ENCODE data around the gene TMBIM1. TPM values are rescaled to one million over a fixed set of nuclear protein-coding genes. Genes with fewer than 3 reads are reported as not detected.

Gene TMBIM1
- total and polyA plus RNA-seq, 12 donors = 25.7 to 293 (median 198) TPM

- H3K27me3 ChIP-seq = no peaks in the 10 kb centered on the region
- no peak overlapping the region for H3K4me3 ChIP-seq
- H3K36me3 ChIP-seq (replicated peaks in 1 of 2) = peaks cover 0 to 41% of the 10 kb centered on the region in 2 donors
- WGBS, 4 donors = 83 to 90% (median 84%) methylated on average over 5 to 6 of the region's 6 CpGs
- no peaks in the 10 kb centered on the region for H3K9me3 ChIP-seq (replicated peaks in 1 of 3)
- intact Hi-C loops (cut with DNase I) = loop anchor here in 1 of 2 donors (5.0 kb wide), 1 partner anchor 75 kb away; no protein-coding TSS in a partner anchor
- TF ChIP-seq POLR2A (IDR thresholded peaks at IDR 0.05) = no peak
- H3K27ac ChIP-seq = peak overlapping the region in 1 of 5 donors; percentile 89
- H3K4me1 ChIP-seq (replicated peaks in 1 of 2) = peaks cover 4 to 23% of the 10 kb centered on the region in 2 donors
- DNase-seq = no peak
Measured at GRCh38 chr2:218262237-218262600, 30.1 kb downstream of the TMBIM1 start.

DNA sequence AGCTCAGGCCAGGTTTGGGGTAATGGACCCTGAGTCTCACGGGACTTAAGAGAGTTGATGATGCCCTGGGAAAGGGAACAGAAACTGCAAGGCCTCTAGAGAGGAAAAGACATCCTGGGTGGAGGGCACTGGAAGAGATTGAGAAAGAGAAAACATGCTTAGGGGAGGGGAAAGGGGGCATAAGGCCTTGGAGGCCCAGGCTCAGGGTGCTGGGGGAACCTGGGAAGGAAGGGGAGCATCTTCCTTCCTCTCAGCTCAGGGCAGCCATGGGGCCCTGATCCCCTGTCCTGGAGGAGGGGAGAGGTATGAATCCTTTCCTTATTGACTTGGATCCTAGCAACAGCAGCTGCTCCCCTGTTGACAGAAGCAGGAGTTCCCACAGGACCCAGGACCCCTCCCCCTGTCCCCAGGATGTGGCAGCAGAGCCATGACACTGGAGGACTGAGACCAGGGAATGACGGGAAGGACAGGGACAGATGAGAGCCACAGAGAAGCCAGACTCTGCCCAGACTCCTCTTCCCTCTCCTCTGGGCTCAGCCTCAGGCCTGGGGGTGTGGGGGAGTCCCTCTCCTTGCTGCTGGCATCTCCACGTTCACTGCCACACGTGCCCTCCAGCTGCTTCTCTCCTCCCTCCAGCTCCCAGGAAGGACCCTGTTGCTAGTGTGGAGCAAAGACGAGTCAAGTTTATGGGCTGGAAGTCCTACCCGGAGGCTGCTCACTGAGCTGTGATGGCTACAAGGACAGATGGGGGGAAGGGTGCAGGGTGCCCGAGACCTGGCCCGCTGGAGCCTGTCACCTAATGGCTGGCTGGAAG lies 30.7 kb downstream of the TMBIM1 start:
- 47 to 59% (median 54%) methylated on average over 5 to 8 of the region's 8 CpGs for WGBS, 4 donors
- Histone ChIP-seq H3K27me3 (no peaks in the 10 kb centered on the region), H3K4me1 (replicated peaks in 1 of 2) (peaks cover 4 to 23% of the 10 kb centered on the region in 2 donors), H3K9me3 (replicated peaks in 1 of 3) (no peaks in the 10 kb centered on the region), H3K27ac (peak overlapping the region in 2 of 5 donors; percentile 56 to 89), H3K36me3 (replicated peaks in 1 of 2) (peaks cover 0 to 36% of the 10 kb centered on the region in 2 donors), H3K4me3 (no peak overlapping the region)
- no peak for DNase-seq
- intact Hi-C loops (cut with DNase I) = loop anchor here in 1 of 2 donors (5.0 kb wide), 1 partner anchor 74 kb away; no protein-coding TSS in a partner anchor
- no peak for TF ChIP-seq POLR2A (IDR thresholded peaks at IDR 0.05)

DNA sequence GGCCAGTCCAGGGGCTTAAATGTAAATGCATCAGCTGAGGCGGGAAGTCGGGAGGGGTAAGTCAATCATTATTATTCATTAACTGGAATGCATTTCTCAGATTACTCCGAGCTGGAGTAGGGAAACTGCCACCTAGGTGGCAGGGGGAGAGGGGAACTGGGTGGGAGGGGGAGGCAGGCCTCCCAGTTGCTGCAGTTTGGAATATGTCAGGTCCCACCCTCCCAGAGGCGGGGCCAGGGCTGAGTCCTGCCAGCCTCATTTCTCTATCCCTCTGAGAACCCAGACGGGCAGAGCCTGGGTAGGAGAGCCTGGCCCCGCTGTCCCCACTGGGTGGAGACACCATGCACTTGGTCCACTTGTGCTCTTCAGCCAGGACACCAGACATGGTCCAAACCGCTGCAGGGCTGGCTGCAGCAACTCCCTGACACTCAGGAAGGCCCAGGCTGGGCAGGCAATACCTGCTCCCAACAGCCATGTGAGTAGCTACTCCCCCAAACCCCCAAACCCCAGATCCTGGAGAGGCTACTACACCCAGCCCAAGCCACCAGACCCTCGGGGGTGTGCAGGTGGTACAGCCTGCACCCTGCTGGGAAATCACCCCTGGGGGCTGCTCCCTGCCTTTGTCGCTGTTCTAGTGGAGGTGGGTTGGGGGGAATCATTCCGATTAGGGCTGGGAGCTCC lies 31.4 kb downstream of the TMBIM1 start, which contains the start of gene GPBAR1:
GPBAR1 (plus strand) TSS at position 274 of the 681 bp plus-strand sequence. CDS start 1,710 bp downstream, outside the sequence.
- TF ChIP-seq, protein P1, sequence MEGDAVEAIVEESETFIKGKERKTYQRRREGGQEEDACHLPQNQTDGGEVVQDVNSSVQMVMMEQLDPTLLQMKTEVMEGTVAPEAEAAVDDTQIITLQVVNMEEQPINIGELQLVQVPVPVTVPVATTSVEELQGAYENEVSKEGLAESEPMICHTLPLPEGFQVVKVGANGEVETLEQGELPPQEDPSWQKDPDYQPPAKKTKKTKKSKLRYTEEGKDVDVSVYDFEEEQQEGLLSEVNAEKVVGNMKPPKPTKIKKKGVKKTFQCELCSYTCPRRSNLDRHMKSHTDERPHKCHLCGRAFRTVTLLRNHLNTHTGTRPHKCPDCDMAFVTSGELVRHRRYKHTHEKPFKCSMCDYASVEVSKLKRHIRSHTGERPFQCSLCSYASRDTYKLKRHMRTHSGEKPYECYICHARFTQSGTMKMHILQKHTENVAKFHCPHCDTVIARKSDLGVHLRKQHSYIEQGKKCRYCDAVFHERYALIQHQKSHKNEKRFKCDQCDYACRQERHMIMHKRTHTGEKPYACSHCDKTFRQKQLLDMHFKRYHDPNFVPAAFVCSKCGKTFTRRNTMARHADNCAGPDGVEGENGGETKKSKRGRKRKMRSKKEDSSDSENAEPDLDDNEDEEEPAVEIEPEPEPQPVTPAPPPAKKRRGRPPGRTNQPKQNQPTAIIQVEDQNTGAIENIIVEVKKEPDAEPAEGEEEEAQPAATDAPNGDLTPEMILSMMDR (IDR thresholded peaks at IDR 0.05) = no peak
- no peak for TF ChIP-seq POLR2A (IDR thresholded peaks at IDR 0.05)
- DNase-seq = peak in 1 of 7 donors; percentile 27
- H3K27me3 ChIP-seq = no peaks in the 10 kb centered on the region
- intact Hi-C loops (cut with DNase I) = loop anchor here in 1 of 2 donors (5.0 kb wide), 1 partner anchor 74 kb away; no protein-coding TSS in a partner anchor
- 69 to 74% (median 70%) methylated on average over 6 to 10 of the region's 10 CpGs for WGBS, 4 donors
- H3K36me3 ChIP-seq (replicated peaks in 1 of 2) = peaks cover 0 to 32% of the 10 kb centered on the region in 2 donors
- H3K4me3 ChIP-seq = no peak within 1 kb of the TSS
- H3K9me3 ChIP-seq (replicated peaks in 1 of 3) = no peaks in the 10 kb centered on the region
- peaks cover 4 to 23% of the 10 kb centered on the region in 2 donors for H3K4me1 ChIP-seq (replicated peaks in 1 of 2)
- H3K27ac ChIP-seq = peak within 1 kb of the TSS in 2 of 5 donors; percentile 80 to 89

DNA sequence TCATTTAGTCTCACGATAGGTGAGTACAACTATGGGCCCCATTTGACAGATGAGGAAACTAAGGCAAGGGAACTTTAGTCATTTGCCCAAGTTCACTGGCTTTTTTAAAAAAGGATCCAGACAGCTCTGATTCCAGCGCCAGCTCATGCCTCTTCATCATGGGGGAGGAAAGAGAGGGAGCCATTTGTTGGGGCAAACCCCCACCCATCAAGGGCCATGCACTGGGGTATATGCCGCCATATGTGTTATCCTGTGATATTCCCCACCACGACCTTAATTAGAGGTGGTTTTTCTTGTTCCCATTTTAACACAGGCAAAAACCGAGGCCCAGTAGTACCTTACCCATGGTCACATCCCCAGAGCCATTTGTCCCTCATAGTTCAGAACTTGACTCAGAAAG lies 32.1 kb downstream of the TMBIM1 start:
- intact Hi-C loops (cut with DNase I) = loop anchor here in 1 of 2 donors (5.0 kb wide), 1 partner anchor 73 kb away; no protein-coding TSS in a partner anchor
- no peak for DNase-seq
- TF ChIP-seq POLR2A (IDR thresholded peaks at IDR 0.05) = no peak
- TF ChIP-seq, protein P1 (IDR thresholded peaks at IDR 0.05) = no peak
- 87 to 94% (median 90%) methylated on average over 5 of the region's 5 CpGs for WGBS, 4 donors
- no peaks in the 10 kb centered on the region for H3K9me3 ChIP-seq (replicated peaks in 1 of 3)
- H3K27me3 ChIP-seq = no peaks in the 10 kb centered on the region
- peaks cover 0 to 32% of the 10 kb centered on the region in 2 donors for H3K36me3 ChIP-seq (replicated peaks in 1 of 2)
- H3K27ac ChIP-seq = peak overlapping the region in 2 of 5 donors; percentile 80 to 89
- peaks cover 4 to 23% of the 10 kb centered on the region in 2 donors for H3K4me1 ChIP-seq (replicated peaks in 1 of 2)
- H3K4me3 ChIP-seq = no peak overlapping the region
